Mucosa of rectum (tissue), 2 donors: ENCODE data around the gene MED9.

Experiments
- H3K27ac ChIP-seq, 2 donors: one replicate each; pipeline ENCODE4 v1.7.0; 2013; ENCODE audit warnings: inconsistent platforms in 2 of 2, low read depth in 2 of 2, low read length in 2 of 2
- H3K27me3 ChIP-seq, 2 donors: one replicate each; pipeline ENCODE4 v1.7.0; 2013; ENCODE audit warnings: low read length in 2 of 2; ENCODE audit not compliant: control insufficient read depth in 2 of 2, insufficient read depth in 2 of 2
- H3K36me3 ChIP-seq, 2 donors: one replicate each; pipeline ENCODE4 v1.7.0; 2013; ENCODE audit warnings: low read length in 2 of 2; ENCODE audit not compliant: control insufficient read depth in 2 of 2, insufficient read depth in 2 of 2
- H3K4me1 ChIP-seq, 2 donors: one replicate each; pipeline ENCODE4 v1.7.0; 2013; ENCODE audit warnings: low read length in 2 of 2, mild to moderate bottlenecking in 1 of 2; ENCODE audit not compliant: control insufficient read depth in 2 of 2, insufficient read depth in 2 of 2
- H3K4me3 ChIP-seq, 2 donors: one replicate each; pipeline ENCODE4 v1.7.0; 2013; ENCODE audit warnings: low read length in 2 of 2
- H3K9ac ChIP-seq, 2 donors: one replicate each; pipeline ENCODE4 v1.7.0; 2013; ENCODE audit warnings: low read length in 2 of 2, low read depth in 1 of 2, mild to moderate bottlenecking in 1 of 2
- H3K9me3 ChIP-seq, 2 donors: one replicate each; pipeline ENCODE4 v1.7.0; 2013; ENCODE audit warnings: low read length in 2 of 2; ENCODE audit not compliant: control insufficient read depth in 2 of 2
- donor health status: healthy.
- donor health status: Normal muscosa, but diverticular disease.

The MED9 gene

DNA sequence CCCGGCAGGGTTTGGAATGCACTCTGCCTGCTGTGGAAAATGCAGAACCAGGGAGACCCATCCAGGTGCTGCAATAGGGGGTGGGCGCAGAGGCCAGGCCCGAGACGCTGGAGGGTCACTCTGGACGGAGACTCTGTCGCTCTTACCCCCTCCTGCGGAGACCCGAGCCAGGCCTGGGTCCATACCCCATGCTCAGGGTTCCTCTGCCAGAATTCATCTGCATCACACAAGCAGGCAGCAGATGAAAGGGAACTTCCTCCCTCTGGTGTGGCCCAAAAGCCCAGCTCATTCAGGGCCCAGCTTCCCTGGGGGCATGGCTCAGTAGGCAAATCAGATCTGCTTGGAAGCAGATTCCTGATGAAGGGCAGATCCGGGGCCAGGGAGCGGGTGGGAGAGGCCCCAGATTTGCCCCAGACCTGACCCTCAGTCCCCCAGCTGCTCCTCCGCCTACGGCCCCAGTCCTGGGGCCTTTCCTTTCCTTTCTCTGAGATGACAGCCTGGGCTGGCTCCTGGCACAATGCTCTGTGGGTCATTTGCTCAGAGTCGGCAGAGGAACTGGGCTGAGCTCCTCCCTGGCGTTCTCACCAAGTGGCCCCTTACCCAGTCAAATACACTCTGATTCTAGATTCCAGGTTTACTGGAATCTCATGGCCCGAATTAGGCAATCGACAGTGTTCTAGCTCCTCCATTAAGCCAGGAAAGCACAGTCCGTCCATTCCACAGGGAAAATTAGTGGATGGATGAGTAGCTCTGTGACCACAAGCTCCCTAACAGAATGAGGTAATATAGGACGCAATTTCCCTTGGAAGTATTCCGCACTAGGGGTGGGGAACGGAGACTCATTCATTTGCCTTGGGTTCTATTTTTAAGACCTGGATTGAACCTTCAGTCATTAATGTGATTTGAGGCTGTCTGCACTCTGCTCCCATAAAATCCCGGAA lies 38.5 kb downstream of the MED9 start:
- no peaks in the 10 kb centered on the region for H3K36me3 ChIP-seq
- H3K9me3 ChIP-seq, result no peaks in the 10 kb centered on the region
- H3K4me1 ChIP-seq, result peaks cover 0 to 2% of the 10 kb centered on the region in 2 donors
- no peaks in the 10 kb centered on the region for H3K27me3 ChIP-seq
- H3K27ac ChIP-seq, result no peak overlapping the region
- no peak overlapping the region for H3K4me3 ChIP-seq
- no peak overlapping the region for H3K9ac ChIP-seq

- H3K36me3 ChIP-seq, result no peaks in the 10 kb centered on the region
- H3K27me3 ChIP-seq, result no peaks in the 10 kb centered on the region
- no peaks in the 10 kb centered on the region for H3K9me3 ChIP-seq
- H3K4me1 ChIP-seq, result peaks cover 0 to 2% of the 10 kb centered on the region in 2 donors
- H3K4me3 ChIP-seq, result no peak overlapping the region
- no peak overlapping the region for H3K9ac ChIP-seq
- H3K27ac ChIP-seq, result no peak overlapping the region
These were observed 39.4 kb downstream of the MED9 start for GRCh38 chr17:17515934-17516930.

DNA sequence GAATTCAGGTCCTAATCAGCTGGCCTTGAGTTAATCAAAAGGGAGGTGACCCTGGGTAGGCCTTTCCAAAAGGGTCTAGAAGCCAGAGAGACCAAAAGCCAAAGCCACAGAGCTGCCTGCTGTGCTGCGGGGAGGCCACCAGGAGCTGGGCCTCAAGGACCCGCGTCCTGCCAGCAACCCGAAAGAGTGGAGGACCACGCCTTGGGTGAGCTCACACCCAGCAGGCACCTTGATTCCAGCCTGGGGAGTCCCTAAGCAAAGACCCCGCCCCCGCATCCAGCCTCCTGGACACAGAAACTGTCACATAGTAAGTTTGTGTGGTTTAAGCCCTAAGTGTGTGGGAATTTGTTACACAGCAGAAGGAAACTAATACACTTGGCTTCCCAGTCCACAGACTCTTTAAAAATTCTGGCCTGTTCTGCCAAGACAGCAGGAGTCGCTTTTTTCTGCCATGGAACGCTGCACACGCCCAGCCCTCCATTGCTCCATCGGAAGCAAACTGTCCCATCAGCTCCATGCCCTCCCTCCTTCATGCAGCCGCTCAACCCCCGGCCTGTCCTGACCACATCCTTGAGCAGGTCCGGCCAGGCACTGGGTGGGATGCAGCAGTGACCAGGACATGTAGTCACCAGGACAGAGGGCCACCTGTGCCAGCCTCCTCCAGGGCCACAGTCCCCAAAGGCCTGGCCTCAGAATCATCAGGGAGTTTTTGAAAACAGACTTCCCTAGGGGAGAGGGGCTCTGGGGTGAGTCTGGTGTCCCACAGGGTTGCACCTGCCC lies 40.3 kb downstream of the MED9 start:
- no peak overlapping the region for H3K9ac ChIP-seq
- H3K27ac ChIP-seq, result no peak overlapping the region
- no peaks in the 10 kb centered on the region for H3K9me3 ChIP-seq
- H3K36me3 ChIP-seq, result no peaks in the 10 kb centered on the region
- H3K27me3 ChIP-seq, result no peaks in the 10 kb centered on the region
- peaks cover 0 to 2% of the 10 kb centered on the region in 2 donors for H3K4me1 ChIP-seq
- H3K4me3 ChIP-seq, result no peak overlapping the region

DNA sequence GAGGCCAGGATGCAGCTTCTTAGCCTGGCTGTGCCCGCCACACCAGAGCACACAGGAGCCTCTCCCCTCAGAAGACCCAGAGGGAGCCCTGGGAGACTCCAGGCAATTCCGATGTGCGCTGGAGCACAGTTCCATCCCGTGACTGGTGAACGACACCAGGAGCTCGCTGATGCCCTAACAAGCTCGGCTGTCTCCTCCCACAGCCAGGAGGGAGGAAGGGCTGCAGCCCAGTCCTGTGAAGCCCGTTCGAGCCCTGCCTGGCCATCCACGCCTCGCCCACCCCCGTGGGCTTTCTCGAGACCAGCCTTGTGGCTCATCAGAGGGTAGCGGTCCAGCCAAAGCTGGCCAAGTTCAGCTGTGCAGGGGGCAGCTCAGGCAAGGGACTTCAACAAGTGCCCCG lies 41.2 kb downstream of the MED9 start:
- H3K4me1 ChIP-seq, result peaks cover 0 to 2% of the 10 kb centered on the region in 2 donors
- no peak overlapping the region for H3K9ac ChIP-seq
- H3K9me3 ChIP-seq, result no peaks in the 10 kb centered on the region
- H3K27me3 ChIP-seq, result no peaks in the 10 kb centered on the region
- H3K27ac ChIP-seq, result no peak overlapping the region
- no peaks in the 10 kb centered on the region for H3K36me3 ChIP-seq
- no peak overlapping the region for H3K4me3 ChIP-seq

- Histone ChIP-seq H3K4me3 (no peak overlapping the region), H3K27ac (no peak overlapping the region), H3K9ac (no peak overlapping the region), H3K27me3 (no peaks in the 10 kb centered on the region), H3K36me3 (no peaks in the 10 kb centered on the region), H3K9me3 (no peaks in the 10 kb centered on the region), H3K4me1 (peaks cover 0 to 2% of the 10 kb centered on the region in 2 donors)
These were observed 42.2 kb downstream of the MED9 start for GRCh38 chr17:17518951-17519350.

GRCh38 chr17:17519886-17520285 lies 43.1 kb downstream of the MED9 start:
- H3K27me3 ChIP-seq, result no peaks in the 10 kb centered on the region
- no peak overlapping the region for H3K27ac ChIP-seq
- H3K4me1 ChIP-seq, result peaks cover 0 to 2% of the 10 kb centered on the region in 2 donors
- no peak overlapping the region for H3K9ac ChIP-seq
- no peak overlapping the region for H3K4me3 ChIP-seq
- no peaks in the 10 kb centered on the region for H3K9me3 ChIP-seq
- H3K36me3 ChIP-seq, result no peaks in the 10 kb centered on the region

DNA sequence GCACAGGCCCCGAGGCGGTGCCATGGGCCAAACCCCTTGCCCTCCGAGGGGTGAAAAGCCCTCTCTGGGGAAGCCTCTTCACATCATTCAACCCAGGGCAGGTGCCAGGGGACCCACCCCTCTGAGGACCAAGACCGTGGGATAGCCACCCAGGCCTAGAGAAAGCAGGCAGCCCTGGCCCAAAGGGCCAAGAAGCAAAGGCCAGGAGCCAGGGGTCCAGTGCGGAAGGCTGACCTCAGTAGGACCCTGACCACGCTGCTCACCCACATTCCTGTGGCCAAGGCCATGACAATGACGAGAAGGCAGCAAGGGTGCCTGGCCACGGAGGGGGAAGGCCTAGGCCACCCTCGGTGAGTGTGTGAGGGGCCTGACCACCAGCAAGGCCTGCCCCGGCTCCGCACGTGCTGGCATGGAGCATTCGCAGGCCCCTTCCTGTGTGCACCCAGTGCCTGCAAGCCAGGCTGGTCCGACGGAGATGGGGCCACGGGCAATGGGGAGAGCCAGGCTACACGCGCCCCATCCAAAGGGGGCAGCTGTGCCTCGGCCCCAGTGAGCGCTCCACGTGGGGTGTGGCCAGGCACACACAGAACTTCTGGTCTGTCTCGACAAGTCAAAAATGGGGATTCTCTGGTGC lies 43.9 kb downstream of the MED9 start:
- Histone ChIP-seq H3K4me1 (peaks cover 0 to 2% of the 10 kb centered on the region in 2 donors), H3K27ac (no peak overlapping the region), H3K4me3 (no peak overlapping the region), H3K9ac (no peak overlapping the region), H3K9me3 (no peaks in the 10 kb centered on the region), H3K27me3 (no peaks in the 10 kb centered on the region), H3K36me3 (no peaks in the 10 kb centered on the region)

GRCh38 chr17:17523001-17523730 lies 46.4 kb downstream of the MED9 start:
- H3K27me3 ChIP-seq, result no peaks in the 10 kb centered on the region
- H3K9ac ChIP-seq, result no peak overlapping the region
- no peaks in the 10 kb centered on the region for H3K36me3 ChIP-seq
- peaks cover 3 to 5% of the 10 kb centered on the region in 2 donors for H3K4me1 ChIP-seq
- no peak overlapping the region for H3K4me3 ChIP-seq
- no peaks in the 10 kb centered on the region for H3K9me3 ChIP-seq
- no peak overlapping the region for H3K27ac ChIP-seq
